Right atrium auricular region (tissue), 2 donors: ENCODE data around the gene KCNIP1. TPM values are rescaled to one million over a fixed set of nuclear protein-coding genes. Genes with fewer than 3 reads are reported as not detected.

Experiments used
- DNase-seq: peaks from one replicate; pipeline ENCODE4 v3.0.0-alpha.2; 2019; ENCODE audit warnings: low spot score
- H3K27ac ChIP-seq, 2 donors: fragments of 200-600 bp; sonication (generic); 1 replicate in 1 of 2; 2 replicates in 1 of 2; pipeline ENCODE4 v1.5.1; 2016 to 2019
- H3K27me3 ChIP-seq, 2 donors: fragments of 200-600 bp; sonication (generic); one replicate each; pipeline versions ENCODE4 v1.5.1 to v1.6.0; 2017 to 2019
- H3K36me3 ChIP-seq: fragments of 200-600 bp; sonication (generic); one replicate; pipeline ENCODE4 v1.5.1; 2016
- H3K4me1 ChIP-seq, 2 donors: fragments of 200-600 bp; sonication (generic); one replicate each; pipeline versions ENCODE4 v1.5.1 to v1.6.0; 2017 to 2019
- H3K4me3 ChIP-seq, 2 donors: fragments of 200-600 bp; sonication (generic); 1 replicate in 1 of 2; 2 replicates in 1 of 2; pipeline ENCODE4 v1.5.1; 2017 to 2019; ENCODE audit warnings: mild to moderate bottlenecking in 1 of 2, moderate library complexity in 1 of 2
- H3K9me3 ChIP-seq, 2 donors: fragments of 200-600 bp; sonication (generic); one replicate each; pipeline ENCODE4 v1.5.1; 2019
- total RNA-seq, 2 donors: library from RNA; depleted of rRNA; stranded (reverse); fragments of >200 nt; gene quantifications; one replicate each; pipeline ENCODE4 v1.1.0, GENCODE V29; 2016
- TF ChIP-seq, protein P1 (sequence below), 2 donors: fragments of 200-600 bp; sonication (generic); IDR thresholded peaks; one replicate each; pipeline ENCODE4 v1.5.1; 2019; ENCODE audit warnings: antibody characterized with exemption in 2 of 2

Gene KCNIP1
- total RNA-seq, 2 donors from 2014 or later = not detected

GRCh38 chr5:170484459-170484831 lies 19.4 kb upstream of the KCNIP1 start:
- Histone ChIP-seq H3K27me3 (no peaks in the 10 kb centered on the region), H3K9me3 (no peaks in the 10 kb centered on the region), H3K27ac (no peak overlapping the region), H3K4me1 (no peaks in the 10 kb centered on the region), H3K4me3 (no peak overlapping the region), H3K36me3 (no peaks in the 10 kb centered on the region)
- DNase-seq = no peak
- TF ChIP-seq, protein P1, sequence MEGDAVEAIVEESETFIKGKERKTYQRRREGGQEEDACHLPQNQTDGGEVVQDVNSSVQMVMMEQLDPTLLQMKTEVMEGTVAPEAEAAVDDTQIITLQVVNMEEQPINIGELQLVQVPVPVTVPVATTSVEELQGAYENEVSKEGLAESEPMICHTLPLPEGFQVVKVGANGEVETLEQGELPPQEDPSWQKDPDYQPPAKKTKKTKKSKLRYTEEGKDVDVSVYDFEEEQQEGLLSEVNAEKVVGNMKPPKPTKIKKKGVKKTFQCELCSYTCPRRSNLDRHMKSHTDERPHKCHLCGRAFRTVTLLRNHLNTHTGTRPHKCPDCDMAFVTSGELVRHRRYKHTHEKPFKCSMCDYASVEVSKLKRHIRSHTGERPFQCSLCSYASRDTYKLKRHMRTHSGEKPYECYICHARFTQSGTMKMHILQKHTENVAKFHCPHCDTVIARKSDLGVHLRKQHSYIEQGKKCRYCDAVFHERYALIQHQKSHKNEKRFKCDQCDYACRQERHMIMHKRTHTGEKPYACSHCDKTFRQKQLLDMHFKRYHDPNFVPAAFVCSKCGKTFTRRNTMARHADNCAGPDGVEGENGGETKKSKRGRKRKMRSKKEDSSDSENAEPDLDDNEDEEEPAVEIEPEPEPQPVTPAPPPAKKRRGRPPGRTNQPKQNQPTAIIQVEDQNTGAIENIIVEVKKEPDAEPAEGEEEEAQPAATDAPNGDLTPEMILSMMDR (IDR thresholded peaks at IDR 0.05) = no peak

DNA sequence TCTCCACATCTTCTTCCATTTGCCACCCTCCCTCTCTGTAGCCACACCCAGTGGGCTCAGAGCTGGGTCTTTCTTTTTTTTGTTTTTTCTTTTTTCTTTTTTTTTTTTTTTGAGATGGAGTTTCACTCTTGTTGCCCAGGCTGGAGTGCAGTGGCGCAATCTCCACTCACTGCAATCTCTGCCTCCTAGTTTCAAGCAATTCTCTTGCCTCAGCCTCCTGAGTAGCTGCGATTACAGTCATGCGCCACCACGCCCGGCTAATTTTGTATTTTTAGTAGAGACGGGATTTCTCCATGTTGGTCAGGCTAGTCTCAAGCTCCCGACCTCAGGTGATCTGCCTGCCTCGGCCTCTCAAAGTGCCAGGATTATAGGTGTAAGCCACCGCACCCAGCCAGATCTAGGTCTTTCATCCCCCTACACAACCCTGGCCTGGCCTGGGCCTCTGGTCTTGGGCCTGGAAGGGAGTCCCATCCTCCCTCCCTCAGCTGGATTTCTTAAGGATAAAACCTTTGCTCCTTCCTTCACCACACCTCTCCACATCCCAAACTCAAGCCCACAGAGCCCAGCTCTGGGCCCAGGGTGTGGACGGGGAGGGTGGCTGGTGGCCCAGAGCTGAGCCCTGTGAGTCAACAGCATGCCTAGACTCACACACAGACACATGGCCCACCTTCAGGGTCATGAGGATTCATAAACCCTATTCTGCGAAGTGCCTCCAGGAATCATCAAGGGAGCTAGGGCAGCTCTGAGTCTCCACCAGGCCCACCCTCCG lies 18.8 kb upstream of the KCNIP1 start:
- no peak for DNase-seq
- Histone ChIP-seq H3K27ac (no peak overlapping the region), H3K9me3 (no peaks in the 10 kb centered on the region), H3K36me3 (no peaks in the 10 kb centered on the region), H3K4me3 (no peak overlapping the region), H3K4me1 (no peaks in the 10 kb centered on the region), H3K27me3 (no peaks in the 10 kb centered on the region)
- TF ChIP-seq, protein P1 (IDR thresholded peaks at IDR 0.05) = no peak

DNA sequence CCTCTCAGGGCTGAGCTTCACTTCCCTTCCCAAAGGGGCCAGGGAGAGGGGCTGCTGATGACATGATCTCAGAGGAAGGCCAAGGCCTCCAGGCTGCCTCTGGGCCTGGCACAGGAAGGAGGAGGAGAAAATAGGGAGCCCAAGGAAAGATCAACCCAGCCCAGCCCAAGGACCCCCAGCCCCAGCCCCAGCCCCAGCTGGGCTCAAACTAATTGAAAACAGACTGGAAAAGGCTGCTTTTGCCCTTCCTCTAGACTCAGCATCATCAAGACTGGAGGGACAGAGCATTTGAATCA lies 18.3 kb upstream of the KCNIP1 start:
- Histone ChIP-seq H3K9me3 (no peaks in the 10 kb centered on the region), H3K4me3 (no peak overlapping the region), H3K27ac (no peak overlapping the region), H3K4me1 (no peaks in the 10 kb centered on the region), H3K36me3 (no peaks in the 10 kb centered on the region), H3K27me3 (no peaks in the 10 kb centered on the region)
- no peak for DNase-seq
- TF ChIP-seq, protein P1 (IDR thresholded peaks at IDR 0.05) = no peak

- TF ChIP-seq, protein P1 (IDR thresholded peaks at IDR 0.05) = no peak
Observed at GRCh38 chr5:170486371-170486770, 17.4 kb upstream of the KCNIP1 start.

DNA sequence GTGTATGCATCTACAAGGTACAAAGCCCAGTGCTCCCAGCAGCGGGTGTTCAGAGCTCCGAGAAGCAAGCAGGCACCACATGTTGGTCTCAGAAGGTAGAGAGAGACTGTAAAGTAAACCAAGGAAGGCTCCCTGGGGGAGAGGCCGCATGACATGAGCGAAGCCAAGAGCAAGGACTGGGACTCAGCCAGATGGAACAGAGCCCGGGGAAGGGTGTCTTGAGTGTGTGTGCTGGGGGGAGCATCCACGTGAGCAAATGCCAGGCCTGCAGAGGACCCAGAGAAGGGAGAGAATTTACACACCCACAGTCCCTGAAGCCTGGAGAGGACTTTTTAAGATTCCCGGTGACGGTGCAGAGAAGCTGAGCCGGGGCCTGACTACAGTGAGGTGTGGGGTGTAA lies 15.2 kb upstream of the KCNIP1 start:
- TF ChIP-seq, protein P1 (IDR thresholded peaks at IDR 0.05) = no peak
- Histone ChIP-seq H3K27ac (no peak overlapping the region), H3K4me3 (no peak overlapping the region), H3K27me3 (no peaks in the 10 kb centered on the region), H3K9me3 (no peaks in the 10 kb centered on the region), H3K4me1 (peaks cover 0 to 18% of the 10 kb centered on the region in 2 donors), H3K36me3 (no peaks in the 10 kb centered on the region)
- no peak for DNase-seq

More at GRCh38 chr5:170486371-170486770, 17.4 kb upstream of the KCNIP1 start:
- no peak for DNase-seq
- Histone ChIP-seq H3K27me3 (no peaks in the 10 kb centered on the region), H3K4me1 (peaks cover 0 to 8% of the 10 kb centered on the region in 2 donors), H3K4me3 (no peak overlapping the region), H3K36me3 (no peaks in the 10 kb centered on the region), H3K27ac (no peak overlapping the region), H3K9me3 (no peaks in the 10 kb centered on the region)

- no peak overlapping the region for H3K4me3 ChIP-seq
- no peaks in the 10 kb centered on the region for H3K36me3 ChIP-seq
- H3K27ac ChIP-seq = no peak overlapping the region
- no peaks in the 10 kb centered on the region for H3K9me3 ChIP-seq
- DNase-seq = no peak
- TF ChIP-seq, protein P1 (IDR thresholded peaks at IDR 0.05) = no peak
- H3K27me3 ChIP-seq = no peaks in the 10 kb centered on the region
- peaks cover 0 to 18% of the 10 kb centered on the region in 2 donors for H3K4me1 ChIP-seq
Observed at GRCh38 chr5:170489199-170489598, 14.6 kb upstream of the KCNIP1 start.
